Hepatocyte (in vitro differentiated cells): ENCODE results near the gene NOB1.

Experiments used
- EZH2 ChIP-seq: fragments of 200-600 bp; sonication (generic); IDR thresholded peaks from 2 replicates; pipeline ENCODE4 v1.6.1; 2016; ENCODE audit warnings: antibody characterized with exemption, mild to moderate bottlenecking, borderline replicate concordance
- EZH2phosphoT487 ChIP-seq: fragments of 200-600 bp; sonication (generic); IDR thresholded peaks from one replicate; pipeline ENCODE4 v1.6.1; 2018; ENCODE audit warnings: antibody characterized with exemption, mild to moderate bottlenecking, low read depth, moderate library complexity; ENCODE audit not compliant: unreplicated experiment, severe bottlenecking
- TF ChIP-seq, protein P1 (sequence below): fragments of 200-600 bp; sonication (generic); IDR thresholded peaks from 2 replicates; pipeline ENCODE4 v1.5.1; 2016; ENCODE audit warnings: antibody characterized with exemption, mild to moderate bottlenecking; ENCODE audit not compliant: poor library complexity

DNA sequence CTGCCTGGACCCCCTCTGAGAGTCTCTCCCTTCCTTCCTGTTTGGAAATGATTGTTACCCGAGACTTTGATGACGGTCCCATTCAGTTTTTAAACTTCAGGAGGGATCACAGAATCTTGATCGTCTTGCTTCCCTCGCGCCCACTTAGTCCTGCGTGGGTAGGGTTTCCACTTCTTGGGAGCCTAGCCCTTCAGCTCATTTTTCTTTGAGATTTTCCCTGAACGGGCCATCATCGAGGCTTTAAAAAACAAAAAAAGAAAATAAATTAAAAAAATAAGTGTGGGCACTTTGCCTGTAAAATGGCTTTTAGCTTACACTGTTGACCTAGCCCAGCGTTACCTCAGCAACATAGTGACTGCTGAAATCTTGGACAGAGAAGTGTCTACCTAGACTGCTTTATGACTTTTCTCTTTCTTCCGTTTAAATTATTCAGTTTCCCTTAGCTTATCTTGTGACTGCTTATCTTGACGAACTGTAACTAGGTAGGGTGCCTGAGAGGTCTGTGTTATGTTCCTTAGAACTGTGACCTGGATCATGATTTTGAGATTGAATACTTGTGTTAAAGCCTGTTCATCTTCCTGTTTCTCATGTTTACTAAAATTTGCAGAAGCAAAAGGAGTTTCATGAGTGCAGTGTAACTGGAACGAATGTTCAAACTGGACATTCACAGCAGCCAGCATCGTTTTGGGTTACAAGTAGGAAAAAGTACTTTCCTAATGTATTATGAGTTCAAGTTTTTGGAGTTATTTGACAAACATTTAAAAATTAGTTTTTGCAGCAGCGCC is 8.3 kb upstream of the NOB1 start:
- TF ChIP-seq, protein P1, sequence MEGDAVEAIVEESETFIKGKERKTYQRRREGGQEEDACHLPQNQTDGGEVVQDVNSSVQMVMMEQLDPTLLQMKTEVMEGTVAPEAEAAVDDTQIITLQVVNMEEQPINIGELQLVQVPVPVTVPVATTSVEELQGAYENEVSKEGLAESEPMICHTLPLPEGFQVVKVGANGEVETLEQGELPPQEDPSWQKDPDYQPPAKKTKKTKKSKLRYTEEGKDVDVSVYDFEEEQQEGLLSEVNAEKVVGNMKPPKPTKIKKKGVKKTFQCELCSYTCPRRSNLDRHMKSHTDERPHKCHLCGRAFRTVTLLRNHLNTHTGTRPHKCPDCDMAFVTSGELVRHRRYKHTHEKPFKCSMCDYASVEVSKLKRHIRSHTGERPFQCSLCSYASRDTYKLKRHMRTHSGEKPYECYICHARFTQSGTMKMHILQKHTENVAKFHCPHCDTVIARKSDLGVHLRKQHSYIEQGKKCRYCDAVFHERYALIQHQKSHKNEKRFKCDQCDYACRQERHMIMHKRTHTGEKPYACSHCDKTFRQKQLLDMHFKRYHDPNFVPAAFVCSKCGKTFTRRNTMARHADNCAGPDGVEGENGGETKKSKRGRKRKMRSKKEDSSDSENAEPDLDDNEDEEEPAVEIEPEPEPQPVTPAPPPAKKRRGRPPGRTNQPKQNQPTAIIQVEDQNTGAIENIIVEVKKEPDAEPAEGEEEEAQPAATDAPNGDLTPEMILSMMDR: no peak
- no peak for TF ChIP-seq EZH2
- TF ChIP-seq EZH2phosphoT487: no peak
